B cell (primary cell): ENCODE data around the gene PDCD4. TPM values are rescaled to one million over a fixed set of nuclear protein-coding genes. Genes with fewer than 3 reads are reported as not detected.

ENCODE experiments used
- ATAC-seq: fragments of 200-7000 bp; cut with Tn5 transposase; one replicate; pipeline ENCODE4 v1.10.0; 2021; ENCODE audit warnings: low read depth, mild to moderate bottlenecking, moderate number of reproducible peaks, moderate library complexity
- CTCF ChIA-PET: fragments of 350-600 bp; sonication (Branson Sonifier 250); formaldehyde crosslinking; loops from one replicate; lab custom pipeline; 2021; ENCODE audit warnings: antibody characterized with exemption, inconsistent platforms; lab: Charles Lee
- POLR2A ChIA-PET: fragments of 350-600 bp; sonication (Branson Sonifier 250); formaldehyde crosslinking; loops from one replicate; lab custom pipeline; 2021; ENCODE audit warnings: antibody characterized with exemption; lab: Charles Lee
- DNase-seq: peaks from one replicate; pipeline ENCODE4 v3.0.0; 2013
- H2AFZ ChIP-seq: 2 replicates; pipeline ENCODE4 v1.6.1; 2012; ENCODE audit warnings: mild to moderate bottlenecking, low read depth, low read length; ENCODE audit not compliant: insufficient read depth, poor library complexity, severe bottlenecking
- H3K27ac ChIP-seq, 2 donors: 1 replicate in 1 of 2; 2 replicates in 1 of 2; pipeline ENCODE4 v1.5.1; 2012 to 2013; ENCODE audit warnings: low read length in 2 of 2, mild to moderate bottlenecking in 2 of 2, moderate library complexity in 1 of 2
- H3K27me3 ChIP-seq, 4 experiments: fragments of 200-600 bp in 1 of 4; sonication (generic) in 1 of 4; replicated peaks in 1 of 4; 1 replicate in 2 of 4; 2 replicates in 2 of 4; pipeline versions ENCODE4 v1.6.1 to v1.7.0; 2013 to 2016; ENCODE audit warnings: low read length in 3 of 4, mild to moderate bottlenecking in 2 of 4, mixed read lengths in 1 of 4, moderate library complexity in 1 of 4; ENCODE audit not compliant: insufficient read depth in 4 of 4, control insufficient read depth in 3 of 4; ENCODE audit errors: control extremely low read depth in 1 of 4
- H3K36me3 ChIP-seq, 2 experiments: replicated peaks in 1 of 2; 1 replicate in 1 of 2; 2 replicates in 1 of 2; pipeline versions ENCODE4 v1.6.1 to v1.7.1; 2013; ENCODE audit warnings: low read length in 1 of 2; ENCODE audit not compliant: insufficient read depth in 2 of 2, control insufficient read depth in 1 of 2; ENCODE audit errors: control extremely low read depth in 1 of 2, extremely low read depth in 1 of 2
- H3K4me1 ChIP-seq, 2 donors: fragments of 200-600 bp in 1 of 2; sonication (generic) in 1 of 2; 1 replicate in 1 of 2; 2 replicates in 1 of 2; pipeline versions ENCODE4 v1.5.1 to v1.6.1; 2013 to 2017; ENCODE audit warnings: low read length in 2 of 2; ENCODE audit not compliant: control insufficient read depth in 2 of 2, insufficient read depth in 2 of 2
- H3K4me2 ChIP-seq: replicated peaks from 2 replicates; pipeline ENCODE3; 2012; ENCODE audit warnings: mild to moderate bottlenecking, low read depth, low read length; ENCODE audit not compliant: poor library complexity, severe bottlenecking
- H3K4me3 ChIP-seq, 5 experiments: fragments of 200-600 bp in 1 of 5; sonication (generic) in 1 of 5; 1 replicate in 3 of 5; 2 replicates in 2 of 5; pipeline versions ENCODE4 v1.5.1 to v1.7.0; 2011 to 2016; ENCODE audit warnings: low read length in 4 of 5, mild to moderate bottlenecking in 4 of 5, low read depth in 2 of 5, control low read depth in 1 of 5, moderate library complexity in 1 of 5; ENCODE audit not compliant: insufficient read depth in 1 of 5; ENCODE audit errors: control extremely low read depth in 1 of 5, extremely low read depth in 1 of 5
- H3K79me2 ChIP-seq: fragments of 200-600 bp; sonication (generic); one replicate; pipeline ENCODE4 v1.6.0; 2016; ENCODE audit warnings: low read length; ENCODE audit not compliant: control insufficient read depth, insufficient read depth
- H3K9ac ChIP-seq: fragments of 200-600 bp; sonication (generic); 2 replicates; pipeline ENCODE4 v1.6.1; 2017; ENCODE audit warnings: mild to moderate bottlenecking, low read length, moderate library complexity
- H3K9me3 ChIP-seq, 3 donors: one replicate each; pipeline versions ENCODE4 v1.6.1 to v1.7.1; 2013; ENCODE audit warnings: low read length in 2 of 3; ENCODE audit not compliant: control insufficient read depth in 2 of 3, insufficient read depth in 1 of 3; ENCODE audit errors: control extremely low read depth in 1 of 3
- H4K20me1 ChIP-seq: 2 replicates; pipeline ENCODE4 v1.6.0; 2012; ENCODE audit warnings: mild to moderate bottlenecking, low read length; ENCODE audit not compliant: insufficient read depth, control insufficient read depth, poor library complexity, severe bottlenecking
- H3K27ac Mint-ChIP-seq: one replicate; pipeline ENCODE4 v1.8.0; 2021; ENCODE audit warnings: mixed read lengths
- H3K27me3 Mint-ChIP-seq: one replicate; pipeline ENCODE4 v1.8.0; 2021; ENCODE audit warnings: mixed read lengths
- H3K4me1 Mint-ChIP-seq: one replicate; pipeline ENCODE4 v1.8.0; 2021; ENCODE audit warnings: mixed read lengths
- H3K4me3 Mint-ChIP-seq: one replicate; pipeline ENCODE4 v1.8.0; 2021; ENCODE audit warnings: mixed read lengths
- H3K9me3 Mint-ChIP-seq: one replicate; pipeline ENCODE4 v1.8.0; 2022; ENCODE audit warnings: mixed read lengths; ENCODE audit not compliant: insufficient read depth
- EZH2 ChIP-seq: IDR thresholded peaks from 2 replicates; pipeline ENCODE4 v1.6.1; 2012; ENCODE audit warnings: borderline replicate concordance, low read depth, mild to moderate bottlenecking, moderate library complexity, low read length; ENCODE audit not compliant: insufficient read depth, poor library complexity, severe bottlenecking
- WGBS: methylation state at CpG from one replicate; pipeline ENCODE4 v1.1.5; 2013; ENCODE audit warnings: missing lambda C conversion rate; ENCODE audit not compliant: insufficient coverage; 5-methylcytosine and 5-hydroxymethylcytosine counted together
- intact Hi-C: fragments of 100-400 bp; cut with micrococcal nuclease; formaldehyde crosslinking; loops from one replicate; pipeline ENCODE4 v1.10.0; 2022
- polyA plus RNA-seq: library from polyadenylated mRNA; depleted of rRNA; stranded (reverse); fragments of >200 nt; gene quantifications from 2 replicates; pipeline ENCODE4 v1.2.3, GENCODE V29; 2012
- total RNA-seq, 2 donors: library from RNA; stranded (reverse); fragments of 120-200 nt in 1 of 2; gene quantifications; 1 replicate in 1 of 2; 2 replicates in 1 of 2; pipeline versions ENCODE4 v1.2.3 to v1.2.4, GENCODE V29; 2013 to 2022
- TF ChIP-seq, protein P1 (sequence below): fragments of 200-600 bp; IDR thresholded peaks from one replicate; pipeline ENCODE4 v1.8.0; 2022; ENCODE audit warnings: antibody characterized with exemption, mild to moderate bottlenecking

Gene PDCD4
- total and polyA plus RNA-seq, 2 donors (not counting 1 experiment from before 2014, with no cell fraction given) = 33.9 to 169 TPM

DNA sequence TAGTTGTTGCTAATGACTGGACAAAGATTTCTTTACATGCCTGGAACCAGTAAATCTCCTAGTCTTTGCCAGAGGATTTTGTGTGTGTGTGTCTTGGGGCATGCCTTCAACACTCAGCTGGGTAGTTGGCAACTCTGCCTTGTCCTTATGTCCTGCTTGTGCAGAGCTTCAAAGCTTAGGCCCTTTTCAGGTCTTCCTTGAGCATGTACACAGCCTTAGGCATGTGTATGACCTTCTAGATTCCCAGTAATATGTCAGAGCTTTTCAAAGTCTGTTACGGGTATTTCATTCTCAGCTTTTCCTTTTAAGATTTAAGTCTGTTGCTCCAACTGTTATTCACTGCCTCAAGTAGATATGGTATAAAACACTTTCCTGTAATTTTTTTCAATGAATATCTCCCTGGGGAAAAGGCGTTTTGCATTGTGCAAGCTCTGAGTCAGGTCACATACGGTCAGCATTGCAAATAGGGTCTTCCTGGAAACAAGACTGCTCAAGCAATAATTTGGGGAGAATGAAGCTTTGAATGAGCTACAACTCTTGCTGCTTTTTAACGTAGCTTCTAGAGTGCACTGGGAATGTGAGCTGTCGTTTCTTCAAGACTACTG lies 73.2 kb downstream of the PDCD4 start:
- no peak for DNase-seq
- ATAC-seq = no peak
- ChIA-PET POLR2A (interaction anchor here (0.6 kb wide), 1 partner anchor 30 kb away, joined by 3 read pairs; no protein-coding TSS in a partner anchor), CTCF (interaction anchor here (1.4 to 1.8 kb wide), 2 partner anchors 12 to 51 kb away, joined by 5 read pairs; no protein-coding TSS in a partner anchor)
- no peak overlapping the region for H3K4me3 ChIP-seq
- H3K79me2 ChIP-seq = peaks cover 100% of the 10 kb centered on the region
- peaks cover 12 to 22% of the 10 kb centered on the region in 2 experiments for H3K36me3 ChIP-seq
- peak overlapping the region; percentile 21 for H3K27ac Mint-ChIP-seq
- H3K4me1 Mint-ChIP-seq = peaks cover 58% of the 10 kb centered on the region
- H3K4me3 Mint-ChIP-seq = peak overlapping the region; percentile 5
- peaks cover 97% of the 10 kb centered on the region for H4K20me1 ChIP-seq
- no peak overlapping the region for H3K9ac ChIP-seq
- intact Hi-C loops = loop anchor here (2.0 kb wide), 1 partner anchor 18 kb away; no protein-coding TSS in a partner anchor
- H3K9me3 Mint-ChIP-seq = no peaks in the 10 kb centered on the region
- peaks cover 13 to 29% of the 10 kb centered on the region in 2 donors for H3K4me1 ChIP-seq
- no peak overlapping the region for H3K27ac ChIP-seq
- H3K27me3 ChIP-seq = no peaks in the 10 kb centered on the region
- H3K4me2 ChIP-seq = peak overlapping the region; percentile 39
- no peaks in the 10 kb centered on the region for H3K27me3 Mint-ChIP-seq
- TF ChIP-seq, protein P1, sequence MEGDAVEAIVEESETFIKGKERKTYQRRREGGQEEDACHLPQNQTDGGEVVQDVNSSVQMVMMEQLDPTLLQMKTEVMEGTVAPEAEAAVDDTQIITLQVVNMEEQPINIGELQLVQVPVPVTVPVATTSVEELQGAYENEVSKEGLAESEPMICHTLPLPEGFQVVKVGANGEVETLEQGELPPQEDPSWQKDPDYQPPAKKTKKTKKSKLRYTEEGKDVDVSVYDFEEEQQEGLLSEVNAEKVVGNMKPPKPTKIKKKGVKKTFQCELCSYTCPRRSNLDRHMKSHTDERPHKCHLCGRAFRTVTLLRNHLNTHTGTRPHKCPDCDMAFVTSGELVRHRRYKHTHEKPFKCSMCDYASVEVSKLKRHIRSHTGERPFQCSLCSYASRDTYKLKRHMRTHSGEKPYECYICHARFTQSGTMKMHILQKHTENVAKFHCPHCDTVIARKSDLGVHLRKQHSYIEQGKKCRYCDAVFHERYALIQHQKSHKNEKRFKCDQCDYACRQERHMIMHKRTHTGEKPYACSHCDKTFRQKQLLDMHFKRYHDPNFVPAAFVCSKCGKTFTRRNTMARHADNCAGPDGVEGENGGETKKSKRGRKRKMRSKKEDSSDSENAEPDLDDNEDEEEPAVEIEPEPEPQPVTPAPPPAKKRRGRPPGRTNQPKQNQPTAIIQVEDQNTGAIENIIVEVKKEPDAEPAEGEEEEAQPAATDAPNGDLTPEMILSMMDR = no peak
- TF ChIP-seq EZH2 = no peak
- H3K9me3 ChIP-seq = peaks cover 0 to 3% (median 0%) of the 10 kb centered on the region in 3 donors
- no peak overlapping the region for H2AFZ ChIP-seq
- WGBS = 29% methylated on average over 3 of the region's 5 CpGs

DNA sequence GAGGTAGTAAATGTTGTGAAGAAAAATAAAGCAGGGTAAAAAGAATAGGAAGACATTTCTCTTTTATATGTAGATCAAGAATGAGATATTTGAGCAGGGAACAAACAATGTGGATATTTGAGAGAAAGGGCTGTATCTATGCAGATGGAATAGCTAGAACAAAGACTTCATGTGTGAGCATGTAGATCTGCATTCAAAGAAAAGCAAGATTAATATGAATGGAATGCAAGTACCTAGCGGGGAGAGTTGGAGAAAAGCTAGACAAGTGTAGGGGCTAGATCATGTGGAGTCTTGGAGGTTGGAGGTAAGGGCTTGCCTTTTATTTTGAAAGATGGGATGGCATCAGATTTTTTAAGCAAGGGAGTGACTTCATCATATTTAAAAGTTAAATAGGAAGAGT lies 74.8 kb downstream of the PDCD4 start:
- no peak for TF ChIP-seq EZH2
- TF ChIP-seq, protein P1 = no peak
- WGBS = 100% methylated on average over 1 of the region's 1 CpG
- peaks cover 13 to 29% of the 10 kb centered on the region in 2 donors for H3K4me1 ChIP-seq
- Mint-ChIP-seq H3K9me3 (no peaks in the 10 kb centered on the region), H3K4me3 (no peak overlapping the region), H3K4me1 (peaks cover 66% of the 10 kb centered on the region), H3K27me3 (no peaks in the 10 kb centered on the region), H3K27ac (no peak overlapping the region)
- no peak for ATAC-seq
- intact Hi-C loops = no loop called here
- POLR2A ChIA-PET = interaction anchor here (0.6 kb wide), 1 partner anchor 38 kb away, joined by 5 read pairs; no protein-coding TSS in a partner anchor
- peaks cover 0 to 3% (median 0%) of the 10 kb centered on the region in 3 donors for H3K9me3 ChIP-seq
- peaks cover 100% of the 10 kb centered on the region for H3K79me2 ChIP-seq
- no peak overlapping the region for H2AFZ ChIP-seq
- H3K36me3 ChIP-seq = peaks cover 13 to 18% of the 10 kb centered on the region in 2 experiments
- peaks cover 91% of the 10 kb centered on the region for H4K20me1 ChIP-seq
- H3K27me3 ChIP-seq = no peaks in the 10 kb centered on the region
- DNase-seq = no peak
- no peak overlapping the region for H3K4me2 ChIP-seq
- no peak overlapping the region for H3K4me3 ChIP-seq
- H3K27ac ChIP-seq = no peak overlapping the region
- H3K9ac ChIP-seq = no peak overlapping the region
- CTCF ChIA-PET = no interaction called here
